Measurements from ENCODE around the gene TMEM134. TPM values are rescaled to one million over a fixed set of nuclear protein-coding genes. Genes with fewer than 3 reads are reported as not detected.
A peak's percentile ranks its signal among the peaks of the same experiment; 100 is the strongest.

Gene TMEM134
- total RNA-seq, 1 donor from 2014 or later = 40.8 TPM

DNA sequence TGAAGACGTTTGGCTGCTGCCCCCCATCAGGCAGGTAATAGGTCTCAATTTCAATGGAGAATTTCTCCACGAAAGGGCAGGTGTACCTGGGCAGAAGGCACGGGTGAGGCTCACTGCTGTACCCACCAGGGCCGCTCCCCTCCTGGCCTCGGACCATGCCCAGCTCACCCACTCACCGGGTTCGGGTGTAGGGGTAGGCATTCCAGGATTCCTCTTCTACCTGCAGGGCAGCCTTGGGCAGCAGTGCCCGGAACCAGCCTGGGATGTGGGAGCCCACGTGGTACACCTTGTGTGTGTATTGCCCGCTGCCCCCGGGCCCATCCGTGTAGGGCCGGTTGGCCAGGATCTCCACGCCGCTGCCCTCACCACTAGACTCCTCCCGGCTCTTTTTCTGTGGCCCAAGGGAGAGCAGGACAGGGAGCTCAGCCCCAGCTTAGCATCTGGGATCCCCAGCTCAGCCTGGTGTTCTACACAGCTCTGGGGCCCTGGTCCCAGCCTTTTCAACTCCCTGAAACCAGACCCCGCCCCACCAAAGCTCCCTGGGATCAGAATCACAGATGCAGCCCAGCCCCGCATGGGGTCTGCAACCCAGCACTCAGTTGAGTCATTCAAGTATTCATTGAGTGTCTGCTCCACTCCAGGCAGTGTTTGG is 33.4 kb upstream of the TMEM134 start:
- Mint-ChIP-seq H3K4me3 (peak overlapping the region; percentile 93), H3K9me3 (no peaks in the 10 kb centered on the region), H3K36me3 (ENCODE audit: low read depth) (peaks cover 12% of the 10 kb centered on the region), H3K27me3 (ENCODE audit: low read depth) (no peaks in the 10 kb centered on the region), H3K4me1 (peaks cover 27% of the 10 kb centered on the region), H3K27ac (ENCODE audit: unreplicated experiment) (no peak overlapping the region)
- no peak for DNase-seq (ENCODE audit: low read depth, low spot score)
- TF ChIP-seq, protein P1, sequence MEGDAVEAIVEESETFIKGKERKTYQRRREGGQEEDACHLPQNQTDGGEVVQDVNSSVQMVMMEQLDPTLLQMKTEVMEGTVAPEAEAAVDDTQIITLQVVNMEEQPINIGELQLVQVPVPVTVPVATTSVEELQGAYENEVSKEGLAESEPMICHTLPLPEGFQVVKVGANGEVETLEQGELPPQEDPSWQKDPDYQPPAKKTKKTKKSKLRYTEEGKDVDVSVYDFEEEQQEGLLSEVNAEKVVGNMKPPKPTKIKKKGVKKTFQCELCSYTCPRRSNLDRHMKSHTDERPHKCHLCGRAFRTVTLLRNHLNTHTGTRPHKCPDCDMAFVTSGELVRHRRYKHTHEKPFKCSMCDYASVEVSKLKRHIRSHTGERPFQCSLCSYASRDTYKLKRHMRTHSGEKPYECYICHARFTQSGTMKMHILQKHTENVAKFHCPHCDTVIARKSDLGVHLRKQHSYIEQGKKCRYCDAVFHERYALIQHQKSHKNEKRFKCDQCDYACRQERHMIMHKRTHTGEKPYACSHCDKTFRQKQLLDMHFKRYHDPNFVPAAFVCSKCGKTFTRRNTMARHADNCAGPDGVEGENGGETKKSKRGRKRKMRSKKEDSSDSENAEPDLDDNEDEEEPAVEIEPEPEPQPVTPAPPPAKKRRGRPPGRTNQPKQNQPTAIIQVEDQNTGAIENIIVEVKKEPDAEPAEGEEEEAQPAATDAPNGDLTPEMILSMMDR (conservative IDR thresholded peaks at IDR 0.05) = no peak

DNA sequence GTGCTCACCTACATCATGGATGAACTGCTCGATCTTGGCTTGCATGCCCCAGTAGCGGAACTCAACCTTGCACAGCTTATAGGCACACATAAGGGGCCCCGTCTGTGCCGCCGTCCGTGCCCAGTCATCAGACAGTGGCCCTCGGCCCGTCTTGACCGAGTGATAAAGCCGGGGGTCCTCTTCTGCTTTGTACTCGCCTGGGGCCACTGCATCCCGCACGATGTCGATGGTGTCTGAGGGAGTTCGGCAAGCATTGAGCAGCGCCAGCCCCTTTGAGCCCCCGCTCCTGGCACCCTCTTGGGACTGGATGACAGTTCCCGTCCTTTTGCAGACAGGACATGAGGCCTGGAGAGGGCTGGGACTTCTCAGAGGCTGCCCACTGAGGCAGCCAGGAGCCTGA is 32.8 kb upstream of the TMEM134 start:
- Mint-ChIP-seq H3K27ac (ENCODE audit: unreplicated experiment) (peak overlapping the region; percentile 43), H3K9me3 (no peaks in the 10 kb centered on the region), H3K36me3 (ENCODE audit: low read depth) (peaks cover 12% of the 10 kb centered on the region), H3K27me3 (ENCODE audit: low read depth) (no peaks in the 10 kb centered on the region), H3K4me1 (peaks cover 23% of the 10 kb centered on the region), H3K4me3 (peak overlapping the region; percentile 48)
- TF ChIP-seq, protein P1 (conservative IDR thresholded peaks at IDR 0.05) = no peak
- no peak for DNase-seq (ENCODE audit: low read depth, low spot score)

DNA sequence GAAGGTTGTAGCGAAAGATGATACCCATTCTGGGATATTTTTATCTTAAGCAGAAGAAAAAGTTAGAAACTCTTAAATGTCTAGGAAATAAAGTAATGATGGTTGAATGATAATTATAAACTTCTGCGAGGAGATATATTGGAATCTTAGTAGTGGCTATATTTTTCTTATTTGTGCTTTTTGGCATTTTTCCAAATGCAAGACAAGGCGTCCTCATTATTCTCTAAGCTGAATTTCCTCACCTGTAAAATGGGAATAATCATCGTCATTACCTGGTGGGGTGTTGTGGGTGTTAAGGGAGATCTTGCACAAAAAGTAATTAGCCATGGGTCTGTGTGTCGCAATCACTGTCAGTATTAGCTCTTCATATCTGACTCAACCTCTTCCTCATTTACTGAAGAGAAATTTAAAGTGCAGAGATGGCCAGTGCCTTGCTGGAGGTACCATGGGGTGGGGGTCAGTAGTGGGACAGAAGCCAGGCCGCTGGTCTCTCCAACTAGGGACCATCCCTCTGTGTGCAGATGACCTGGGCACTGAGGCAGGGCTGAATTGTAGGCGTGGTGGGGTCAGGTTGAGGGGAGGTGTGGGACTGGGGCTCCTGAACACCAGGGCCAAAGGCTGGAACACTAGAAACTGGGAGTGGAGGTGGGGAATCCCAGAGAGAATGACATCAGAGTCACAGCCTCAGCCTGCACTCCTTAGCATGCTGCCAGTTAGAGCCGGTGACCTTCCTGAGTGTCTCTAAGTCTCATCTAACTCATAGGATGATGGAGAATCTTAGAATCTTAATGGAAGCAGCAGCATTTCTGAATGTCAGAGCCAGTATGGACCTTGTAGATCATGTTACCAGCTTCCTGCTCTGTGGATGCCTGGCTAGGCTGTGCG is 32.0 kb upstream of the TMEM134 start:
- peaks cover 12% of the 10 kb centered on the region for H3K36me3 Mint-ChIP-seq (ENCODE audit: low read depth)
- peaks cover 15% of the 10 kb centered on the region for H3K4me1 Mint-ChIP-seq
- TF ChIP-seq, protein P1 (conservative IDR thresholded peaks at IDR 0.05) = no peak
- no peaks in the 10 kb centered on the region for H3K9me3 Mint-ChIP-seq
- DNase-seq (ENCODE audit: low read depth, low spot score) = no peak
- peak overlapping the region; percentile 48 for H3K4me3 Mint-ChIP-seq
- no peak overlapping the region for H3K27ac Mint-ChIP-seq (ENCODE audit: unreplicated experiment)
- no peaks in the 10 kb centered on the region for H3K27me3 Mint-ChIP-seq (ENCODE audit: low read depth)

DNA sequence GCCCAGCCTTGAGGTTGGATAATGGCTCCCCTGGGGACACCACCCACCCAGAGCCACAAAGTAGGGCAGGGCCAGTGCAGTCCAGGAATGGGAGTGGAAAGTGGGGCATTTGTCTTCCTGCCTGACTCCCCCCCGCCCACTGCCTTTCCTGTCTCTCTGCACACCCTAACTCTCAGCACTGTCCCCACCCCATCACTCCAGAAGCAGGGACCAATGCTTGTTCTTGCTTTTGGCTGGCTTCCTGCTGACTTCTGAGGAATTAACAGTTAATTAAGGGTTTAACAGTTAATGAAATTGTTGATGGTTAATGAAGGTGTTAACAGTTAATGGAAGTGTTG is 31.4 kb upstream of the TMEM134 start:
- Mint-ChIP-seq H3K27me3 (ENCODE audit: low read depth) (no peaks in the 10 kb centered on the region), H3K36me3 (ENCODE audit: low read depth) (peaks cover 12% of the 10 kb centered on the region), H3K4me3 (peak overlapping the region; percentile 48), H3K4me1 (peaks cover 11% of the 10 kb centered on the region), H3K27ac (ENCODE audit: unreplicated experiment) (no peak overlapping the region), H3K9me3 (no peaks in the 10 kb centered on the region)
- DNase-seq (ENCODE audit: low read depth, low spot score) = no peak
- TF ChIP-seq, protein P1 (conservative IDR thresholded peaks at IDR 0.05) = no peak

DNA sequence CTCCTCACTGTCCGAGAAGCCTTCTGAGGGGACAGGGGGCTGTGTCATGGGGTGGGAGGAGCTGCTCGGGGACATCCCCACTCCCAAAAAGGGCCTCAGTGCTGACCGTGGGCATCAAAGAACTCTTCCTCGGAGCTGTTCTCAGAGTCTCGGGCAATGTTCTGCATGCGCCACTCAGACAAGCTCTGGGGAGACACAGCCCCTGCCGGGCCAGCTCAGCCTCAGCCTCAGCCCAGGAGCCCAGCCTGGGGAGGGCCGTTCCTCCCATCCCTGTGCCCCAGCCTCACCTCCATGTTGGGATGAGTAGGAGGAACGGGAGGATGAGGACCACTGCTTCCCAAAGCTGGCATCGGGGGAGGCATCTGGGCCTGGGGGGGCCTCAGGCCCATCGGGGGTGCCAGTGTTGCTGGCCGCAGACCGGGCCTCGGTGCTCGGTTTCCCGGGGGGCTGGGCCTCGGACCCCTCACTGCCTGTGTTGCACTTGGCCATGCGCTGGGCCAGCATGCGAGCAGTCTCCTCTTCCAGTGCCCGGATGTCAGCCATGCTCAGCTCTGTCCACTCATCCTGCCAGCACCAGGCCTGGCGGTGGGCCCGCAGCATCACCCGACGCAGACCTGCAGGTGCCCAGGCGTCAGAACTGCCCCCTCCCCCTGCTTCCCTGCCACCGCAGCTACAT is 30.9 kb upstream of the TMEM134 start:
- Mint-ChIP-seq H3K27ac (ENCODE audit: unreplicated experiment) (no peak overlapping the region), H3K4me3 (no peak overlapping the region), H3K4me1 (peaks cover 9% of the 10 kb centered on the region), H3K9me3 (no peaks in the 10 kb centered on the region), H3K36me3 (ENCODE audit: low read depth) (peaks cover 12% of the 10 kb centered on the region), H3K27me3 (ENCODE audit: low read depth) (no peaks in the 10 kb centered on the region)
- no peak for DNase-seq (ENCODE audit: low read depth, low spot score)
- TF ChIP-seq, protein P1 (conservative IDR thresholded peaks at IDR 0.05) = no peak

All from neural crest cell (in vitro differentiated cells).